ENCODE data around the gene EIF5B.
"Not testable (repeated sequence)": the region's sequence is repeated elsewhere in the genome, so short reads cannot be mapped to it uniquely, and the experiment has no call there.

Gene EIF5B

GRCh38 chr2:99368854-99369253 is 31.7 kb downstream of the EIF5B start:
- not testable (repeated sequence) for DNase-seq

GRCh38 chr2:99373144-99373543 is 36.0 kb downstream of the EIF5B start:
- no peak for DNase-seq

GRCh38 chr2:99374747-99375146 is 37.6 kb downstream of the EIF5B start:
- DNase-seq, result no peak

- DNase-seq, result no peak
These were observed 39.2 kb downstream of the EIF5B start for GRCh38 chr2:99376254-99376864.

- DNase-seq, result no peak
These were observed 40.7 kb downstream of the EIF5B start for GRCh38 chr2:99377879-99378278.

GRCh38 chr2:99380376-99381010 is 43.3 kb downstream of the EIF5B start:
- DNase-seq, result no peak

GRCh38 chr2:99382143-99382542 is 45.0 kb downstream of the EIF5B start:
- no peak for DNase-seq

- DNase-seq, result no peak
These were observed 48.8 kb downstream of the EIF5B start for GRCh38 chr2:99386011-99386410.

- no peak for DNase-seq
These were observed 51.7 kb downstream of the EIF5B start for GRCh38 chr2:99388892-99389291.

GRCh38 chr2:99389371-99389770 is 52.2 kb downstream of the EIF5B start:
- DNase-seq, result no peak

GRCh38 chr2:99389946-99390345 is 52.8 kb downstream of the EIF5B start:
- DNase-seq, result no peak

- no peak for DNase-seq
These were observed 58.5 kb downstream of the EIF5B start for GRCh38 chr2:99395589-99396130.

GRCh38 chr2:99397266-99397920 is 60.2 kb downstream of the EIF5B start:
- no peak for DNase-seq

- no peak for DNase-seq
These were observed 61.1 kb downstream of the EIF5B start for GRCh38 chr2:99398303-99398702.

GRCh38 chr2:99399063-99399462 is 61.9 kb downstream of the EIF5B start:
- no peak for DNase-seq

- no peak for DNase-seq
These were observed 62.6 kb downstream of the EIF5B start for GRCh38 chr2:99399795-99400194.

GRCh38 chr2:99401841-99402240 is 64.7 kb downstream of the EIF5B start:
- no peak for DNase-seq

GRCh38 chr2:99403084-99403483 is 65.9 kb downstream of the EIF5B start:
- no peak for DNase-seq

- DNase-seq, result no peak
These were observed 66.3 kb downstream of the EIF5B start for GRCh38 chr2:99403524-99403923.

- DNase-seq, result no peak
These were observed 67.0 kb downstream of the EIF5B start for GRCh38 chr2:99404039-99404796.

- DNase-seq, result no peak
These were observed 67.8 kb downstream of the EIF5B start for GRCh38 chr2:99404797-99405669.

GRCh38 chr2:99406137-99406536 is 68.9 kb downstream of the EIF5B start:
- no peak for DNase-seq

Data from activated T-cell treated with anti-CD3 and anti-CD28 coated beads, Interleukin-2, amount 50 U/mL, for 1 hour (primary cell).